ENCODE data around the gene KRT17. TPM values are rescaled to one million over a fixed set of nuclear protein-coding genes. Genes with fewer than 3 reads are reported as not detected.

KRT17 gene
- total RNA-seq, 1 donor from 2014 or later = not detected

GRCh38 chr17:41633556-41634199 lies 9.3 kb upstream of the KRT17 start:
- no peak for DNase-seq
- Mint-ChIP-seq H3K4me1 (ENCODE audit: low read depth, unreplicated experiment) (no peaks in the 10 kb centered on the region), H3K4me3 (ENCODE audit: unreplicated experiment) (no peak overlapping the region), H3K27me3 (ENCODE audit: unreplicated experiment) (peaks cover 7% of the 10 kb centered on the region), H3K36me3 (ENCODE audit: unreplicated experiment) (no peaks in the 10 kb centered on the region), H3K27ac (ENCODE audit: unreplicated experiment) (no peak overlapping the region), H3K9me3 (ENCODE audit: unreplicated experiment) (peaks cover 2% of the 10 kb centered on the region)
- no peak for TF ChIP-seq CTCF (IDR thresholded peaks at IDR 0.05; ENCODE audit: partially characterized antibody, unreplicated experiment)

- H3K36me3 Mint-ChIP-seq (ENCODE audit: unreplicated experiment) = no peaks in the 10 kb centered on the region
- no peak for TF ChIP-seq CTCF (IDR thresholded peaks at IDR 0.05; ENCODE audit: partially characterized antibody, unreplicated experiment)
- H3K4me3 Mint-ChIP-seq (ENCODE audit: unreplicated experiment) = no peak overlapping the region
- peaks cover 2% of the 10 kb centered on the region for H3K9me3 Mint-ChIP-seq (ENCODE audit: unreplicated experiment)
- DNase-seq = no peak
- H3K27ac Mint-ChIP-seq (ENCODE audit: unreplicated experiment) = no peak overlapping the region
- no peaks in the 10 kb centered on the region for H3K4me1 Mint-ChIP-seq (ENCODE audit: low read depth, unreplicated experiment)
- H3K27me3 Mint-ChIP-seq (ENCODE audit: unreplicated experiment) = peaks cover 7% of the 10 kb centered on the region
These were observed 8.2 kb upstream of the KRT17 start for GRCh38 chr17:41632482-41633105.

GRCh38 chr17:41631898-41632285 lies 7.5 kb upstream of the KRT17 start:
- TF ChIP-seq CTCF (IDR thresholded peaks at IDR 0.05; ENCODE audit: partially characterized antibody, unreplicated experiment) = no peak
- Mint-ChIP-seq H3K4me1 (ENCODE audit: low read depth, unreplicated experiment) (no peaks in the 10 kb centered on the region), H3K4me3 (ENCODE audit: unreplicated experiment) (no peak overlapping the region), H3K9me3 (ENCODE audit: unreplicated experiment) (peaks cover 5% of the 10 kb centered on the region), H3K27me3 (ENCODE audit: unreplicated experiment) (peaks cover 12% of the 10 kb centered on the region), H3K36me3 (ENCODE audit: unreplicated experiment) (no peaks in the 10 kb centered on the region), H3K27ac (ENCODE audit: unreplicated experiment) (no peak overlapping the region)
- DNase-seq = no peak

GRCh38 chr17:41631025-41631897 lies 6.9 kb upstream of the KRT17 start:
- Mint-ChIP-seq H3K4me1 (ENCODE audit: low read depth, unreplicated experiment) (no peaks in the 10 kb centered on the region), H3K27ac (ENCODE audit: unreplicated experiment) (no peak overlapping the region), H3K36me3 (ENCODE audit: unreplicated experiment) (no peaks in the 10 kb centered on the region), H3K4me3 (ENCODE audit: unreplicated experiment) (no peak overlapping the region), H3K9me3 (ENCODE audit: unreplicated experiment) (peaks cover 5% of the 10 kb centered on the region), H3K27me3 (ENCODE audit: unreplicated experiment) (peaks cover 12% of the 10 kb centered on the region)
- TF ChIP-seq CTCF (IDR thresholded peaks at IDR 0.05; ENCODE audit: partially characterized antibody, unreplicated experiment) = no peak
- no peak for DNase-seq

Data from glutamatergic neuron (in vitro differentiated cells).